Cardiac muscle cell (in vitro differentiated cells and primary cell): ENCODE measurements around the gene HOXD13. TPM values are rescaled to one million over a fixed set of nuclear protein-coding genes. Genes with fewer than 3 reads are reported as not detected.

Experiments used
- DNase-seq, 2 donors: peaks; one replicate each; pipeline versions ENCODE4 v3.0.0 to v3.0.0-alpha.2; 2010 to 2017; ENCODE audit warnings: low read depth in 1 of 2, low spot score in 1 of 2
- H3K27ac ChIP-seq: fragments of 200-600 bp; sonication (generic); 2 replicates; pipeline ENCODE4 v1.5.1; 2016
- H3K27me3 ChIP-seq: fragments of 200-600 bp; sonication (generic); 2 replicates; pipeline ENCODE4 v1.6.0; 2016; ENCODE audit warnings: control low read depth
- H3K36me3 ChIP-seq: fragments of 200-600 bp; sonication (generic); 2 replicates; pipeline ENCODE4 v1.5.1; 2016; ENCODE audit warnings: control low read depth
- H3K4me1 ChIP-seq: fragments of 200-600 bp; sonication (generic); 2 replicates; pipeline ENCODE4 v1.8.1; 2017; ENCODE audit warnings: low read depth, mild to moderate bottlenecking, mixed run types
- H3K4me3 ChIP-seq: fragments of 200-600 bp; sonication (generic); 2 replicates; pipeline ENCODE4 v1.5.1; 2016; ENCODE audit warnings: mild to moderate bottlenecking
- H3K9me3 ChIP-seq: fragments of 200-600 bp; sonication (generic); 2 replicates; pipeline ENCODE4 v1.5.1; 2017; ENCODE audit warnings: low read depth, mild to moderate bottlenecking, control low read depth
- polyA plus RNA-seq: library from polyadenylated mRNA; unstranded; fragments of >200 nt; fragmentation: Nextera tagmentation; extraction: Ambion mirVana; gene quantifications from 2 replicates; pipeline ENCODE4 v1.2.1, GENCODE V29; 2016
- total RNA-seq: library from RNA; depleted of rRNA; stranded (reverse); fragments of >200 nt; gene quantifications from 2 replicates; pipeline ENCODE4 v1.2.3, GENCODE V29; 2016
- TF ChIP-seq, protein P1 (sequence below): IDR thresholded peaks from 2 replicates; pipeline ENCODE4 v1.5.1; 2012; ENCODE audit warnings: low read depth, mild to moderate bottlenecking, low read length

The HOXD13 gene
- total and polyA plus RNA-seq, 2 experiments from 2014 or later = not detected

DNA sequence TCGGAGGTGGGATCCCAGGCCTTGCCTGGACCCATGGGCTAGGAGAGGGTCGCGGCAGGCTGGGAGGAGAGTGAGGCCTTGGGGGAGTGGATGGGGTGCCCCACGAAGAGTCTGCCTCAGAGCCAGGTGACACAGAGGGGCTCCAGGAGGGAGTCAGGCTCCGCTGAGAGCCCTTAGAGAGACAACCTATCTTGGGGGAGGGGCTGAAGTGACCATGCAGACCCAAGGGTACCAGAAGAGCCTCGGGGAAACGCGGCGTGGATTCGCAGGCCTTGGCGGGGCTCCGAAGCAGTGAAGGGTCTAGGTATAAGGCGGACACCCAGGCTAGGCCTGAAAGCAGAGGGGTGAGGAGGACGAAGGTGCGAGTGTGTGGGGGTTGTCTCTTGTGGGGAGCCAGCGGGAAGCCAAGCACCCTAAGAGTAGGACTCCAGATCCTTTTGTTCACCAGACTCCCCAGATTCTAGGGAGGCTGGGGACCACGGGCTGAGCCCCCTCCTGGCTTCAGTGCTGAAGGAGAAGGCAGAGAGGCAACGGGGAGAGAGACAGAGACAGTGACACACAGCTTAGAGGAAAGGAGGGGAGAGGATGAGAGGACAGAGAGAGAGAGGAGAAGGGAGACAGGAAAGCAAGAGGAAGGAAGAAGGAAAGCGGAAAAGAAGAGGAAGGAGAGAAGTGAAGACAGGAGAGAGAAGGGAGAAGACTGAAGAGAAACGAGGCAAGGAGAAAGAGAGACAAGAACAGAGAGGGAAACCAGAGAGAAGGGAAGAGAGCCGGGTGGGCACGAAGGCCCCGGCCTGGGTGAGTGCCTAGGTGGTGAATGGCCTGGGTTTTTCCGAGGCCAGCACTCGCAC is 13.4 kb downstream of the HOXD13 start:
- no peak overlapping the region for H3K4me3 ChIP-seq
- H3K9me3 ChIP-seq = no peaks in the 10 kb centered on the region
- no peaks in the 10 kb centered on the region for H3K36me3 ChIP-seq
- H3K4me1 ChIP-seq = peaks cover 5% of the 10 kb centered on the region
- H3K27ac ChIP-seq = no peak overlapping the region
- TF ChIP-seq, protein P1, sequence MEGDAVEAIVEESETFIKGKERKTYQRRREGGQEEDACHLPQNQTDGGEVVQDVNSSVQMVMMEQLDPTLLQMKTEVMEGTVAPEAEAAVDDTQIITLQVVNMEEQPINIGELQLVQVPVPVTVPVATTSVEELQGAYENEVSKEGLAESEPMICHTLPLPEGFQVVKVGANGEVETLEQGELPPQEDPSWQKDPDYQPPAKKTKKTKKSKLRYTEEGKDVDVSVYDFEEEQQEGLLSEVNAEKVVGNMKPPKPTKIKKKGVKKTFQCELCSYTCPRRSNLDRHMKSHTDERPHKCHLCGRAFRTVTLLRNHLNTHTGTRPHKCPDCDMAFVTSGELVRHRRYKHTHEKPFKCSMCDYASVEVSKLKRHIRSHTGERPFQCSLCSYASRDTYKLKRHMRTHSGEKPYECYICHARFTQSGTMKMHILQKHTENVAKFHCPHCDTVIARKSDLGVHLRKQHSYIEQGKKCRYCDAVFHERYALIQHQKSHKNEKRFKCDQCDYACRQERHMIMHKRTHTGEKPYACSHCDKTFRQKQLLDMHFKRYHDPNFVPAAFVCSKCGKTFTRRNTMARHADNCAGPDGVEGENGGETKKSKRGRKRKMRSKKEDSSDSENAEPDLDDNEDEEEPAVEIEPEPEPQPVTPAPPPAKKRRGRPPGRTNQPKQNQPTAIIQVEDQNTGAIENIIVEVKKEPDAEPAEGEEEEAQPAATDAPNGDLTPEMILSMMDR = no peak
- peaks cover 99% of the 10 kb centered on the region for H3K27me3 ChIP-seq
- no peak for DNase-seq

DNA sequence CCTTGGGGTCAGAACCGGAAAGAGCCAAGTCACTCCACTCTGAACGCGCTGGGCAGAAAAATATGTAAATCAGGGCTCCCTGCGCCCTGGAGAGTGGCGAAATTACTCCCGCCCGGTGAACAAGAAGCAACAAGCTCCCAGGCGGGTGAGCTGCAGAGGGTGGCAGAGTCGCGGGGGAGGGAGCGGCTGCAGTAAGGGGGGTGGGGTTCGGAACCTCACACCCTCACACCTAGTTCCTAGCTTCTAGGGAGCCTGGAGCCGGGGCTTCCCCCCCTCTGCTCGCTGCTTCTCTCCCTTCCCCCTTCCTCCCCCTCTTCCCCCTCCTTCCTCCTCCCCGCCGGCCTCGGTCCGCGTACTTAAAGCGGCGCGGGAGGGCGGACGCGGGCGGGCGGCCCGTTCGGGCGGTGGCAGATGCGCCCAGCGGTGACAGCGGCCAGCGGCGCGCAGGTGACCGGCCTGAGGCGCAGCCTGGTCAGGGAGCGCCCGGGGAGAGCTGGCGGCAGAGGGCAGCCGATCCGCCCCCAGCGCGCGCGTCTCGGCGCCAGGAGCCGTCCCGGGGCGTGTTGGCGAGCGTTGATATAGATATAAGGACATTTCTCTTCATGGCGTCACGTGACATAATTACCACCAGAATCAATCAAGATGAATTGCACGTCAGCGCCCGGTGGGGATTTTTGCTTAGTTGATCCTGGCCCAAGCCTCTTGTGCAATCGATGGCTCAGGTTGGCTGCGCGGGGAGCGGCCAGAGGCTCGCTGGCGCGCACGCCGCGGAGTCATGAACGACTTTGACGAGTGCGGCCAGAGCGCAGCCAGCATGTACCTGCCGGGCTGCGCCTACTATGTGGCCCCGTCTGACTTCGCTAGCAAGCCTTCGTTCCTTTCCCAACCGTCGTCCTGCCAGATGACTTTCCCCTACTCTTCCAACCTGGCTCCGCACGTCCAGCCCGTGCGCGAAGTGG is 14.3 kb downstream of the HOXD13 start, which contains the start of gene HOXD11:
HOXD11 (plus strand) TSS at position 700 of the 959 bp plus-strand sequence; CDS start at position 776, 76 bp downstream.
- H3K27ac ChIP-seq = no peak within 1 kb of the TSS
- TF ChIP-seq, protein P1 = no peak
- H3K9me3 ChIP-seq = no peaks in the 10 kb centered on the region
- DNase-seq = peak in 1 of 2 donors; percentile 28
- H3K4me1 ChIP-seq = peaks cover 5% of the 10 kb centered on the region
- H3K27me3 ChIP-seq = peaks cover 99% of the 10 kb centered on the region
- peak within 1 kb of the TSS; percentile 13 for H3K4me3 ChIP-seq
- H3K36me3 ChIP-seq = no peaks in the 10 kb centered on the region

DNA sequence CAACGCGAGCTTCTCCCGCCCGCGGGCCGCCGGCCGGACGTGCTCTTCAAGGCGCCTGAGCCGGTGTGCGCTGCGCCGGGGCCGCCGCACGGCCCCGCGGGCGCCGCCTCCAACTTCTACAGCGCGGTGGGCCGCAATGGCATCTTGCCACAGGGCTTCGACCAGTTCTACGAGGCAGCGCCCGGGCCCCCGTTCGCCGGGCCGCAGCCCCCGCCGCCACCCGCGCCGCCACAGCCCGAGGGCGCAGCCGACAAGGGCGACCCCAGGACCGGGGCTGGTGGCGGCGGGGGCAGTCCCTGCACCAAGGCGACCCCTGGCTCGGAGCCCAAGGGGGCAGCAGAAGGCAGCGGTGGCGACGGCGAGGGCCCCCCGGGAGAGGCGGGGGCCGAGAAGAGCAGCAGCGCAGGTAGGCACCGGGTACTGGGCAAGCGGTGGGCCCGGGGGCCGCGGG is 15.2 kb downstream of the HOXD13 start:
- DNase-seq = no peak
- Histone ChIP-seq H3K4me3 (no peak overlapping the region), H3K4me1 (peaks cover 5% of the 10 kb centered on the region), H3K27ac (no peak overlapping the region), H3K27me3 (peaks cover 99% of the 10 kb centered on the region), H3K9me3 (no peaks in the 10 kb centered on the region), H3K36me3 (no peaks in the 10 kb centered on the region)
- TF ChIP-seq, protein P1 = no peak

DNA sequence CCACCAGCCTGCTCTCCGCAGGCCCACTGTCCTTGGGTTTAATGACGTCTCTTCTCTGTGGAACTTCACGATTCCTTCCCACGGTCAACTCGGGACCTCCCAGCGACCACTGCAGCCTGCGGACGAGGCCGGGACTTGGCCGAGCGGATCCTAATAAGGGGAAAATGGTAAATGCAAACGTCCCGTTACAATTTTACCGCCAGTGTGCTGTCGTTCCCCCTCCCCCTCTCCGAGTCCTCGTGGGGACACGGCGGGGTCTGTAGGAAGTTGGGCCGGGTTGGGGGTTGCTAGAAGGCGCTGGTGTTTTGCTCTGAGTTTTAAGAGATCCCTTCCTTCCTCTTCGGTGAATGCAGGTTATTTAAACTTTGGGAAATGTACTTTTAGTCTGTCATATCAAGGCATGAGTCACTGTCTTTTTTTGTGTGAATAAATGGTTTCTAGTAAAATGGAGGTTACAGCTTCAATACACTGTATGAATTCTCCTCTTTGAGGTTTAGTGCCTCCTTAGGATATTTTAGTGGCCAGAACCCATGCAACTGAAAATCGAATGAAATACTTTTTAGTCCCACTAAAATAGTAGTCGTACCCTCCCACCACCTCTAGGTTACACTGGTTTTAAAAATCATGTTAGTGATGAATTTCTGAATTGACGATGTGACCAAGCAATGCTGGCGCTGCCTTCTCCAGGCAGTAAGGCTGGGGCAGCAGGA is 16.8 kb downstream of the HOXD13 start:
- H3K4me1 ChIP-seq = peaks cover 3% of the 10 kb centered on the region
- no peak overlapping the region for H3K27ac ChIP-seq
- peaks cover 99% of the 10 kb centered on the region for H3K27me3 ChIP-seq
- TF ChIP-seq, protein P1 = no peak
- DNase-seq = no peak
- no peaks in the 10 kb centered on the region for H3K36me3 ChIP-seq
- no peaks in the 10 kb centered on the region for H3K9me3 ChIP-seq
- H3K4me3 ChIP-seq = no peak overlapping the region

DNA sequence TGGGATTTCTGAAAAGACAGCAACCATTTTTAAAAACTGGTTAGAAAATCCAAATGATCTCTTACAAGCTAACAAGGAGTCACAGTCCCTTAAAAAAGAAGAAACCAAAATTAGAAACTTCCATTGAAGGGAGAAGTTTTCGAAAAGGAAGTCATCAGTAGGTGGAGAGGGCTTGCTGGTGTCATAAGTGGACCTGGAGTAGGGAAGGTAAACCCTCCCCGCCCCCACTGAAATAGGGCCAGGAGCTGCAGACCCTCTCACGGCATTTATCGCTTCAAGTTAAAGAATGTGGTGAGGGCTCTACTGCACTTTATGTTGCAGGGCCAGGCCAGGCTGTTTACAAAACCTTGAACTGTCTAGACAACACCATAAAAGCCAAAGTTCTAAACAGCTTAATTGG is 17.4 kb downstream of the HOXD13 start:
- no peak for DNase-seq
- Histone ChIP-seq H3K9me3 (no peaks in the 10 kb centered on the region), H3K4me1 (peaks cover 2% of the 10 kb centered on the region), H3K4me3 (no peak overlapping the region), H3K27ac (no peak overlapping the region), H3K36me3 (no peaks in the 10 kb centered on the region), H3K27me3 (peaks cover 99% of the 10 kb centered on the region)
- TF ChIP-seq, protein P1 = no peak
